Cardiac fibroblast (primary cell): ENCODE measurements around the gene TUT4.

Source experiments
- DNase-seq, 2 donors: peaks; one replicate each; pipeline versions ENCODE4 v3.0.0 to v3.0.0-alpha.2; 2010; ENCODE audit warnings: low read depth in 2 of 2
- H3K4me3 ChIP-seq, 2 donors: replicated peaks in 1 of 2; 1 replicate in 1 of 2; 2 replicates in 1 of 2; pipeline ENCODE4 v1.5.1; 2011; ENCODE audit warnings: low read depth in 2 of 2, low read length in 2 of 2, mild to moderate bottlenecking in 2 of 2, moderate library complexity in 1 of 2
- TF ChIP-seq, protein P1 (sequence below): IDR thresholded peaks from one replicate; pipeline ENCODE4 v1.5.1; 2011; ENCODE audit warnings: low read depth, mild to moderate bottlenecking, low read length, inconsistent platforms

TUT4 gene

DNA sequence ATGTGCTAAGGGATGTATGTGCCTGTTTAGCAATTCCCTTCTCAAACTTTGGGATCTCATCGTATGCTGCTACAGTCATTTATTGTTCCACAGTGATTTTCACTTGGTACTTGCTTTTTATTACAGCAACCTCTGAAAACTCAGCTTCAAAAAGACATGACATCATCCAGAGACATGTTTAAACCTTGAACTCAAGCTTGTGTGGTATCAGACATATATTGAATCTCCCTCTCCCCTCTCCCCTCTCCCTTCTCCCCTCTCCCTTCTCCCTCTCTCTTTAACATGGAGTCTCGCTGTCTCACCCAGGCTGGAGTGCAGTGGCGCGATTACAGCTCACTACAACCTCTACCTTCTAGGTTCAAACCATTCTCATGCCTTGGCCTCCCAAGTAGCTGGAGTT is 19.5 kb upstream of the TUT4 start:
- TF ChIP-seq, protein P1, sequence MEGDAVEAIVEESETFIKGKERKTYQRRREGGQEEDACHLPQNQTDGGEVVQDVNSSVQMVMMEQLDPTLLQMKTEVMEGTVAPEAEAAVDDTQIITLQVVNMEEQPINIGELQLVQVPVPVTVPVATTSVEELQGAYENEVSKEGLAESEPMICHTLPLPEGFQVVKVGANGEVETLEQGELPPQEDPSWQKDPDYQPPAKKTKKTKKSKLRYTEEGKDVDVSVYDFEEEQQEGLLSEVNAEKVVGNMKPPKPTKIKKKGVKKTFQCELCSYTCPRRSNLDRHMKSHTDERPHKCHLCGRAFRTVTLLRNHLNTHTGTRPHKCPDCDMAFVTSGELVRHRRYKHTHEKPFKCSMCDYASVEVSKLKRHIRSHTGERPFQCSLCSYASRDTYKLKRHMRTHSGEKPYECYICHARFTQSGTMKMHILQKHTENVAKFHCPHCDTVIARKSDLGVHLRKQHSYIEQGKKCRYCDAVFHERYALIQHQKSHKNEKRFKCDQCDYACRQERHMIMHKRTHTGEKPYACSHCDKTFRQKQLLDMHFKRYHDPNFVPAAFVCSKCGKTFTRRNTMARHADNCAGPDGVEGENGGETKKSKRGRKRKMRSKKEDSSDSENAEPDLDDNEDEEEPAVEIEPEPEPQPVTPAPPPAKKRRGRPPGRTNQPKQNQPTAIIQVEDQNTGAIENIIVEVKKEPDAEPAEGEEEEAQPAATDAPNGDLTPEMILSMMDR: no peak
- no peak for DNase-seq
- no peak overlapping the region for H3K4me3 ChIP-seq

DNA sequence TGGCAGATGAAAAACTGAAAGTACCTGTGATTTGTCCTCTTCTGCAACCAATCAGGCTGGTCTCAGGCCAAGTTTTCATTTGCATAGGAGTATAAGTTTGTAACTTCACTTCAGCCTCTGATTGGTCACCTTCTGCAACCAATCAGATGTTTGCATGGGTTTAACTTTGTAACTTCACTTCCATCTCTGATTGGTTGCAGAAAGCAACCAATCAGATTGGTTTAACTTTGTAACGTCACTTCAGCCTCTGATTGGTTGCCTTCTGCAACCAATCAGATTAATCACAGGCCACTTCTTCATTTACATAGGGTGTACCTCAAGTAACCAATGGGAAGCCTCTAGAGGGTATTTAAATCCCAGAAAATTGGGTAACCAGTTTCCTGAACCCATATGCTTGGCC is 18.9 kb upstream of the TUT4 start:
- TF ChIP-seq, protein P1: no peak
- DNase-seq: peak; percentile 25 to 54
- H3K4me3 ChIP-seq: no peak overlapping the region

DNA sequence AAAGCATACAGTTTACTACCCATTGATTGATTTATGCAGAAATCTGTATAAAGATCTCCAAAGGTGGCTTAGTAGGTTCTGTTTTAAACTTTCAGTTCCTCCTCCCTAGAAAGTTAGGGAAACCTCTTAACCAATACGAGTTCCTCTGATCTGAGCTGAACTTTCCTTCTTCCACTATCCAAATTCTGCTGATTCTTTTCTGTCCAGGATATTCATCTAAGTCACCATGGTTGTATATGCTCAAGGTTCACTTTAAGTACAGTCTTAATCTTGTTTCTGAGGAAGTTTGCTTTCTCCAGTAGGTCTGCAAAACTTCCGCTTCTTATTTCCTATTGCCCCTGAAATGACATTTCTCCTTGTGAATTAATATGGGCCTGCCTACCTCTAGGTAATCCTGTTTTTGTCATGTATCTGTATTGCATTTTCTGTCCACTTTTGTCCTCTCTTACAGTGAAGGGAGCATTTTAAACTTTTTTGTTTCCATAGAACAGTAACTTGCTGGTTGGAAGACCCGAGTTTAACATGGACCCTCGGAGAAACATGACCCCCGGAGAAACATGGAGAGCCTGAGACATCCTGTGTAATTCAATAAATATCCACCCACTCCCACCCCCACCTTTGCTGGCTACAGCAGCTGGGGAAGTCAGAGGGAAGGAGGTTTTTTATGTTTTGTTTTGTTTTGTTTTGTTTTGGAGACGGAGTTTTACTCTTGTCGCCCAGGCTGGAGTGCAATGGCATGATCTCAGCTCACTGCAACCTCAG is 16.7 kb upstream of the TUT4 start:
- H3K4me3 ChIP-seq: no peak overlapping the region
- TF ChIP-seq, protein P1: no peak
- no peak for DNase-seq

DNA sequence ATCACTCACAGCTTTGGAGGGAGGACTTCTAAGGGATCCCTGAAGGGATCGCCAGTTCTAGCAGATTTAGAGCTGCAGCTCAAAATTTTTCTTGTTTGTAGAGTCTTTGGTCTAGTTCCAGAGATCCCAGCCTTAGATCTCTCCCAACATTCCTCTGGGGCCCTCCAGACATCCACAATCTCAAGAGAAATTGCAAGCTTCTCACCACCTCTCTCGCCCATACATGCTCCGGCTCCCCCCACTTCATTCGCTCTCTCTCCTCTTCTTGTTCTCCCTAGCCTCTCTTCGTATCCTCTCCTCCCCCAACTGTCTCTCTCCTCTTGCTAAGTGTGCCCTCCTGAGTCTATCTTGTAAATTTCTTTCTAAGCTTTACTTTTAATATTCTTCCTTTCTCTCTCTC is 15.1 kb upstream of the TUT4 start:
- no peak overlapping the region for H3K4me3 ChIP-seq
- TF ChIP-seq, protein P1: no peak
- peak in 1 of 2 donors; percentile 29 for DNase-seq

DNA sequence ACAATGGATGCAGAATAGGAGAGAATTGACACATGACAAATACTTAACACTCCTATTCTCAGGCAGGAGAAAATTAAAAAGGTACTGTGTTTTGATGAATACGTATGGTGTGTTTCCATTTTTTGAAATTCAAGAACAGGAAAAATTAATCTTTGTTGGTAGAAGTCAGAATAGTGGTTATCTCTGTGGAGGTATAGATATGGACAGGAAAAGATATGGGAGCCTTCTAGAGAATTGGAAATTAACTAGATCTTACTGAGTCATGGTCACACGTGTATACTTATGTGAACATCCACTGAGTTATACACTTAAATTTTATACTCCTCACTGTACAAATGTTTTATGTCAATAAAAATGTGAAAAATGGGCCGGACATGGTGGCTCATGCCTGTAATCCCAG is 9.9 kb upstream of the TUT4 start:
- no peak overlapping the region for H3K4me3 ChIP-seq
- DNase-seq: no peak
- TF ChIP-seq, protein P1: no peak

DNA sequence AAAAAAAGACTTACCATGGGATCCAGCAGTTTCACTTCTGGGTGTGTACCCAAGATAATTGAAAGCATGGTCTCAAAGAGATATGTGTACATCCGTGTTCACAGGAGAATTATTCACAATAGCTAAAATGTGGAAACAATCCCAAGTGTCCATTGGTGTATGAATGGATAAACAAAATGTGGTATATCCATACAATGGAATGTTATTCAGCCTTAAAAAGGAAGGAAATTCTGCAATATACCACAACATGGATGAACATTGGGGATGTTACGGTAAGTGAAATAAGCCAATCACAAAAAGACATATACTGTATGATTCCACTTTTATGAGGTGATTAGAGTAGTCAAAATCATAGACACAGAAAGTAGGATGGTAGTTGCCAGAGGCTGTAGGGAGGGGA is 7.0 kb upstream of the TUT4 start:
- DNase-seq: no peak
- TF ChIP-seq, protein P1: no peak

DNA sequence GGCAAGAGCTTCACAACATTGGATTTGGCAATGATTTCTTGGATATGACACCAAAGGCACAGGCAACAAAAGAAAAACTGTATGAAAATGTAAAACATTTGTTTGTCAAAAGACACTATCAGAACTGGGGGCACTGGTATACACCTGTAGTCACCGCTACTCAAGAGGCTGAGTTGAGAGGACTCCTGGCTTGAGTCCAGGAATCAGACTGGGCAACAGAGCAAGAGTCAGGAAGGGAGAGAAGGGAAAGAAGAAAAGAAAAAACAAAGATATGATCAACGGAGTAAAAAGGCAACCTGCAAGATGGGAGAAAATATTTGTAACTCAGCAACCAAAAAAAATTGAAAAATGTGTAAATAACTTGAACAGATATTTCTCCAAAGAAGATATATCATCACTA is 6.0 kb upstream of the TUT4 start:
- H3K4me3 ChIP-seq: no peak overlapping the region
- DNase-seq: no peak
- TF ChIP-seq, protein P1: no peak

More for the DNA sequence above, 7.0 kb upstream of the TUT4 start:
- no peak overlapping the region for H3K4me3 ChIP-seq
